ENCODE measurements around the gene OR2A1.
"Not testable (repeated sequence)": the region's sequence is repeated elsewhere in the genome, so short reads cannot be mapped to it uniquely, and the experiment has no call there.

Gene OR2A1

DNA sequence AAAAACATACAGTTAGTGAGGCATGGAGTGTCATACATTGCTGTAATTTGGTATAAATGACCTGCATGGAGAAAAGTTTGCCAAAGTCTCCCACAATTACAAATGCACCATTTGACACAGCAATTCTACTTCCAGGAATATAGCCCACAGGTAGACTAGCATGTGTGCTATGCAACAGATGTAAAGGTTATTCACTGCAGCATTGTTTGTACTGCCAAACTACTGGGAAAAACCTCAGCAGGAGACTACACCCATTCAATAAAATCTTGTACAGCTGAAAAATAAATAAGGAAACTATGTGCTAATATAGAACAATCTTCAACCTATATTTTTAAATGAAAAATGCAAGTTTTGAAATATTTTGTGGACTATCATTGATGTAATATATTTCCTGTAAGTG lies 17.8 kb downstream of the OR2A1 start:
- DNase-seq (ENCODE audit: low spot score); H3K36me3 ChIP-seq (ENCODE audit: low read depth); H3K9me3 ChIP-seq (ENCODE audit: severe bottlenecking); H3K27ac ChIP-seq (ENCODE audit: poor library complexity, severe bottlenecking); H3K27me3 ChIP-seq (ENCODE audit: insufficient read depth, poor library complexity, severe bottlenecking); H3K4me3 ChIP-seq (ENCODE audit: severe bottlenecking); ATAC-seq (ENCODE audit: low read depth); H3K4me1 ChIP-seq (ENCODE audit: insufficient read depth, poor library complexity, severe bottlenecking): not testable (repeated sequence)

DNA sequence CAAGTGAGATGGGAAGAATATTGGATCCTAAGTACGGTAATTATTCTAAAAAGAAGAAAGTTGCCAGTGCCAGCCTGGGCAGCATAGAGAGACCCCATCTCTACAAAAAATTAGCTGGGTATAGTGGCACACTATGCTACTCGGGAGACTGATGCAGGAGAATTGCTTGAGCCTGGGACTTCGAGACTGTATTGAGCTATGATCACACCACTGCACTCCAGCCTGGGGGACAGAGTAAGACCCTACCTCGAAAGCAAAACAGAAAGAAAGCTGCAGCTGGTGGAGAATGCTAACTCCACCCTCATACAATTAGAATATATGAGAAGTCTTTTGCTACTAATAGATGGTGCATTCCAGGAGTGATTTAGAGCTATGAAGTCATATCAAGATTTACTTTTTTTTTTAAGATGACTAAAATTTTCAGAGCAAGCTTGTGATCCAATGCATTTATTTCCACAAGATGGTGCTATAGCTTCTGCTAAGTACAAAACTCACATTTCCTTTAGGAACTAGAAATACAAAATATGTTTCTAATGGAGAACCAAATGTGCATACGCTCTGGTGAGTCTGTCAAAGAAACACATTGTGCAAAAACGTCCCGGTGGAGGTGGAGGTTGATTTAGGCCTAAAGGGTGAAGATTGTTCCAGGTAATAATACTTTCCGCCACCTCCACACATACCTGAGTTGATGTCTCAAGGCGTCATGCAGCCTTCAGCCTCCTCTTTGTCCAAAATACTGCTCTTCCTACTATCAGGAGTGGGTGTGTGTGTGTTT lies 19.2 kb downstream of the OR2A1 start:
- H3K4me1 ChIP-seq (ENCODE audit: insufficient read depth, poor library complexity, severe bottlenecking); H3K36me3 ChIP-seq (ENCODE audit: low read depth); H3K4me3 ChIP-seq (ENCODE audit: severe bottlenecking); DNase-seq (ENCODE audit: low spot score); H3K27ac ChIP-seq (ENCODE audit: poor library complexity, severe bottlenecking); H3K27me3 ChIP-seq (ENCODE audit: insufficient read depth, poor library complexity, severe bottlenecking); H3K9me3 ChIP-seq (ENCODE audit: severe bottlenecking): not testable (repeated sequence)
- ATAC-seq (ENCODE audit: low read depth) = peak; percentile 83
- TF ChIP-seq, protein P1, sequence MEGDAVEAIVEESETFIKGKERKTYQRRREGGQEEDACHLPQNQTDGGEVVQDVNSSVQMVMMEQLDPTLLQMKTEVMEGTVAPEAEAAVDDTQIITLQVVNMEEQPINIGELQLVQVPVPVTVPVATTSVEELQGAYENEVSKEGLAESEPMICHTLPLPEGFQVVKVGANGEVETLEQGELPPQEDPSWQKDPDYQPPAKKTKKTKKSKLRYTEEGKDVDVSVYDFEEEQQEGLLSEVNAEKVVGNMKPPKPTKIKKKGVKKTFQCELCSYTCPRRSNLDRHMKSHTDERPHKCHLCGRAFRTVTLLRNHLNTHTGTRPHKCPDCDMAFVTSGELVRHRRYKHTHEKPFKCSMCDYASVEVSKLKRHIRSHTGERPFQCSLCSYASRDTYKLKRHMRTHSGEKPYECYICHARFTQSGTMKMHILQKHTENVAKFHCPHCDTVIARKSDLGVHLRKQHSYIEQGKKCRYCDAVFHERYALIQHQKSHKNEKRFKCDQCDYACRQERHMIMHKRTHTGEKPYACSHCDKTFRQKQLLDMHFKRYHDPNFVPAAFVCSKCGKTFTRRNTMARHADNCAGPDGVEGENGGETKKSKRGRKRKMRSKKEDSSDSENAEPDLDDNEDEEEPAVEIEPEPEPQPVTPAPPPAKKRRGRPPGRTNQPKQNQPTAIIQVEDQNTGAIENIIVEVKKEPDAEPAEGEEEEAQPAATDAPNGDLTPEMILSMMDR (IDR thresholded peaks at IDR 0.05; ENCODE audit: poor library complexity, severe bottlenecking) = peak; percentile 29

DNA sequence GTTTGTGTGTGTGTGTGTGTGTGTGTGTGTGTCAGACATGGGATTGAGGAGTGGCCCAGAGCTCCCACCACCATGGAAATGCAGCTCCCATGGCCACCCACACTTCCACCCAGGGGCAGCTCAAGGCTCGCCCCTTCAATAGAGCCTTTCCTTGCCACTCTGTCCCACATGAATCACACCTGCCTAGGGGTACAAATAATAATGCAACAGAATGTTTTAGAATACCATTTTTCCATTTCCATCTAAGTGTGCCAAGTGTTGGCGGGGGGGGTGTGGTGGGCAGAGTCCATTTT lies 19.7 kb downstream of the OR2A1 start:
- not testable (repeated sequence) for H3K9me3 ChIP-seq (ENCODE audit: severe bottlenecking); H3K27me3 ChIP-seq (ENCODE audit: insufficient read depth, poor library complexity, severe bottlenecking); H3K27ac ChIP-seq (ENCODE audit: poor library complexity, severe bottlenecking); H3K4me1 ChIP-seq (ENCODE audit: insufficient read depth, poor library complexity, severe bottlenecking); H3K36me3 ChIP-seq (ENCODE audit: low read depth); DNase-seq (ENCODE audit: low spot score); H3K4me3 ChIP-seq (ENCODE audit: severe bottlenecking)
- ATAC-seq (ENCODE audit: low read depth) = peak; percentile 7; the same call in 1 of the 3 replicates

DNA sequence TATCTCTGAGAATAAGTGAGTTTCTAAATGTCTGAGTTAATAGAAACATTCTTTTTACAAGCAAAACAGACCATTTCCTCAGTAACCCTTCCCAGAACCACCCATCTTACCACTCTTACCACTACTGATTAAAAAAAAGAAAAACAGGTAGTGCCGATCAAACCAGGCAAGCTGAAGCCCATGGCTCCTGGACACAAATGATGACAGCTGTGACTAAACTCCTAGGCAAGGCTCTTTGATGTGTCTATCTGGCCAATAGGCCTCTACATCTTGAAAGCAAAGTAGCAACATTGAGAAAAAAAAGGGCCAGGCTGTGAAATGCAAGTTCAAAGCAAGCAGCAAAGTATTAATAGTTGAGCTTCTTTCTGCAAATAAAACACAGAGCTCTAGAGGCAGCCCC lies 36.4 kb downstream of the OR2A1 start:
- not testable (repeated sequence) for H3K27ac ChIP-seq (ENCODE audit: poor library complexity, severe bottlenecking); ATAC-seq (ENCODE audit: low read depth); H3K4me3 ChIP-seq (ENCODE audit: severe bottlenecking); H3K9me3 ChIP-seq (ENCODE audit: severe bottlenecking); DNase-seq (ENCODE audit: low spot score); H3K36me3 ChIP-seq (ENCODE audit: low read depth); H3K27me3 ChIP-seq (ENCODE audit: insufficient read depth, poor library complexity, severe bottlenecking); H3K4me1 ChIP-seq (ENCODE audit: insufficient read depth, poor library complexity, severe bottlenecking)

DNA sequence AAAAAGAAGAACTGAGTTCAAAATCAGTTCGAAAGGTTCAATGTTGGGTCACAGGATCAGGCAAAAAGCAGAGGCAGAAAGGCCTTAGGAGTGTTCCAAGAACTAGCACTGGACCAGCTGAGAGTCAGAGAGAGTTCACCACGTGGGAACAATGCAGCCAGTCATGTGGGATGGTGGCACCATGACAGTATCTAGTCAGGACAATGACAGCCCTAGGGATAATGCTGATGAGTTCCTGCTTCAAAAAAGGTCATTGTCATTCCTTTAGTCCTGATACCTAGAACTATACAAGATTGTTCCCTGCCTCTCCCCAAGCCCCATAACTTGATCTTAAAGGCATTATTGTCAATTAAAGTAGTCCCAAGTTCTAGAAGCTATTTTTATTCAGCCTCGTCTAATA lies 39.4 kb downstream of the OR2A1 start:
- not testable (repeated sequence) for DNase-seq (ENCODE audit: low spot score); H3K4me3 ChIP-seq (ENCODE audit: severe bottlenecking); ATAC-seq (ENCODE audit: low read depth); H3K27me3 ChIP-seq (ENCODE audit: insufficient read depth, poor library complexity, severe bottlenecking); H3K4me1 ChIP-seq (ENCODE audit: insufficient read depth, poor library complexity, severe bottlenecking); H3K9me3 ChIP-seq (ENCODE audit: severe bottlenecking); H3K27ac ChIP-seq (ENCODE audit: poor library complexity, severe bottlenecking); H3K36me3 ChIP-seq (ENCODE audit: low read depth)

DNA sequence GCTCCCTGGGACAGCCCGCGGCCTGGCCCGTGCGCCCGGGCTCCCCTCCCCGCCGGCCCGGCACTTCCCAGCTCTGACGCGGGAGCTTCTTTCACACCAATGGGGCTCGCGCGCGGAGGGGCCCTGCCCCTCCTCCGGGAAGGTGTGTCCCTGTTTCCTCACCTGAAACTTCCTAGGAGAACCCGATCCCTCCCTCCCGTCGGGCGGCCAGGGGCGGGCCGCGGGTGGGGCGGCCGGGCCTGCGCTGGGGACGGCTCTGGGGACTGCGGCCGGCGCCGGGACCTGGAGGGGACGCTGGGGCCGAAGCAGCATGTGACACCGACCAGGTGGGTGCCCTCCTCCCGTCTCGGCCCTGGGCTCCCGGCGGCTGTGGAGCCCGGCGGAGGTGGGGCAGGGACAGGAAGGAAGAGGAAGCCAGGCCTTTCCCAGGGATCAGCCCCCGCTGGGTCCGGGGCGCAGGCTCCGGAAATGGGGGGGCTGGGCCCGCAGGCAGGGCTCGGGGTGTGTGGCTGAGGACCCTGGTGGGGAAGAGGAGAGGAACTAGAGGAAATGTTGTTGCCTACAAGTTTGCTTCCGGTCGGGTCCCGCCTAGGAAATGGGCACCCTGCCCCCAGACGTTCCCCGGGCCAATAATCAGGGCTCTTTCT lies 43.1 kb downstream of the OR2A1 start, which contains the start of gene ARHGEF5:
TSS of gene ARHGEF5 (plus strand) at position 227 of the 647 bp plus-strand sequence. CDS start 7,268 bp downstream, outside the sequence.
- not testable (repeated sequence) for H3K27me3 ChIP-seq (ENCODE audit: insufficient read depth, poor library complexity, severe bottlenecking); DNase-seq (ENCODE audit: low spot score); H3K4me1 ChIP-seq (ENCODE audit: insufficient read depth, poor library complexity, severe bottlenecking); H3K36me3 ChIP-seq (ENCODE audit: low read depth); H3K9me3 ChIP-seq (ENCODE audit: severe bottlenecking); H3K27ac ChIP-seq (ENCODE audit: poor library complexity, severe bottlenecking)
- peak; percentile 91 for ATAC-seq (ENCODE audit: low read depth)
- H3K4me3 ChIP-seq (ENCODE audit: severe bottlenecking) = peak within 1 kb of the TSS; percentile 24

DNA sequence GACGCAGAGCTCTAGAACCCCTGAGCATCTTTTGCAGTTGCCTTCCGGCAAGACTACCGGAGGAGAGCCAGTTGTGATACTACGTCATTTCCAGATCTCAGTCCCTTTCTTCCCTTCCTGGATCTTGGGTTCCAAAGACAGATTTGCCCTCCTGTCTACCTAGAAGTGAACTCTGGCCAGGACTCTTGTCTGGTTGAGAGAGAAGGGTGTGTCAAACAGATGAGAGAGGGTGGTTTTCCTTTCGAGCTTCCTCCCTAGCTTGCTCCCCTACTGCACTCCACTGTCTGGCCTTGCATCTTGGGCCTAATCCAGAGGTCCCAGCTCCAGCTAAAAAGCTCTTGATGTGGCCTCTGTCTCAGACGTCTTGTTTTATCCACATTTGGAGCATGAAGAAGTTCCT lies 44.0 kb downstream of the OR2A1 start:
- not testable (repeated sequence) for H3K27me3 ChIP-seq (ENCODE audit: insufficient read depth, poor library complexity, severe bottlenecking); ATAC-seq (ENCODE audit: low read depth); H3K36me3 ChIP-seq (ENCODE audit: low read depth); H3K4me3 ChIP-seq (ENCODE audit: severe bottlenecking); H3K27ac ChIP-seq (ENCODE audit: poor library complexity, severe bottlenecking); DNase-seq (ENCODE audit: low spot score); H3K9me3 ChIP-seq (ENCODE audit: severe bottlenecking); H3K4me1 ChIP-seq (ENCODE audit: insufficient read depth, poor library complexity, severe bottlenecking)

DNA sequence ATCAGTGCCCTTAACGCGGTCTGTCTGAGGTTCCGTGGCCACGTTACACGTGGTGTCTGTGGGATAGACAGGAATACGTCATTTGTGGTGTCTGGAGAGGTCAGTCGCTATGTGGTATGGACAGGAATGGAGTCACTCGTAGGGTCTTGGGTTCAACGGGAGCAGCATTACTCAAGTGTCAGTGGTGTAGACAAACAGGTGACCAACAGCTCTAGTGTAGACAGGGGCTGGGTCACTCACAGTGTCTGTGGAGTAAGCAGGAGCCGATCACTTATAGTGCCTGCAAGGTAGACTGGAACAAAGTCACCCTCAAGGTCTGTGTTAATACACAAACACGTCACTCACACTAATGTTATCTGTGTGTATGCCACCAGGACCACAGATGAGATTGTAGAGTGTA lies 44.6 kb downstream of the OR2A1 start:
- H3K27ac ChIP-seq (ENCODE audit: poor library complexity, severe bottlenecking); H3K4me3 ChIP-seq (ENCODE audit: severe bottlenecking); ATAC-seq (ENCODE audit: low read depth); H3K9me3 ChIP-seq (ENCODE audit: severe bottlenecking); H3K36me3 ChIP-seq (ENCODE audit: low read depth); H3K27me3 ChIP-seq (ENCODE audit: insufficient read depth, poor library complexity, severe bottlenecking); H3K4me1 ChIP-seq (ENCODE audit: insufficient read depth, poor library complexity, severe bottlenecking); DNase-seq (ENCODE audit: low spot score): not testable (repeated sequence)

DNA sequence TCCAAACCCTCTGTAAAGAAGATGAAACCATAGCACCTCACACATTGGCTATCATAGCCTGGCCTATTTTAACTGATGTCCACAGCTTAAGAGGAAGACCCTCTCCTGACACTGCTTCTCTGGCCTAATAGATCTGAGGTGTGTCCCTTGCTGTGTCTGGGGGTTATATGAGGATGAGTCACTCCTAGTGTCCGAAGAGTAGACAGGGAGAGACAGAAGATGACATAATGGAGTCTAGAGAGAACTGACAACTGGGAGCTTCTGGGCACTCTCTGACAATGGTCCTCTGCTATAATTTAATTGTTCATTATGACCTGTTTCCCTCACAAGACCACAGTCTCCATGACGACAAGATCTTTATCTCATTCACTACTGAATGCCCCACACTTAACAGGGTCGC lies 49.8 kb downstream of the OR2A1 start:
- not testable (repeated sequence) for DNase-seq (ENCODE audit: low spot score); H3K36me3 ChIP-seq (ENCODE audit: low read depth); H3K4me3 ChIP-seq (ENCODE audit: severe bottlenecking); H3K27ac ChIP-seq (ENCODE audit: poor library complexity, severe bottlenecking); H3K27me3 ChIP-seq (ENCODE audit: insufficient read depth, poor library complexity, severe bottlenecking); H3K4me1 ChIP-seq (ENCODE audit: insufficient read depth, poor library complexity, severe bottlenecking); ATAC-seq (ENCODE audit: low read depth); H3K9me3 ChIP-seq (ENCODE audit: severe bottlenecking)

DNA sequence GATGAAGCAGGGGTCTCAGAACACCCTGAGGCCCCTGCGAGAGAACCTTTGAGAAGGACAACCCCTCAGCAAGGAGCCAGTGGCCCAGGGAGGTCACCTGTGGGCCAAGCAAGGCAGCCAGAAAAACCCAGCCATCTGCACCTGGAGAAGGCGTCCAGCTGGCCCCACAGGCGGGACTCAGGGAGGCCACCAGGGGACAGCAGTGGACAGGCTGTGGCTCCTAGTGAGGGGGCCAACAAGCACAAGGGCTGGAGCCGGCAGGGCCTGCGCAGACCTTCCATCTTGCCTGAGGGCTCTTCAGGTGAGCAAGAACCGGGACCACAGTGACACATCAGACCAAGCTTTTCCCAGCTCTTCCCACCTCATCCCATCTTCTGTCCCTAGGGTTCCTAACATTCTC lies 53.3 kb downstream of the OR2A1 start:
- H3K27ac ChIP-seq (ENCODE audit: poor library complexity, severe bottlenecking); H3K4me1 ChIP-seq (ENCODE audit: insufficient read depth, poor library complexity, severe bottlenecking); H3K4me3 ChIP-seq (ENCODE audit: severe bottlenecking); H3K27me3 ChIP-seq (ENCODE audit: insufficient read depth, poor library complexity, severe bottlenecking); H3K9me3 ChIP-seq (ENCODE audit: severe bottlenecking); H3K36me3 ChIP-seq (ENCODE audit: low read depth); DNase-seq (ENCODE audit: low spot score): not testable (repeated sequence)
- 0 out of 3 replicates have a peak, but pooled peaks have one; percentile 12 for ATAC-seq (ENCODE audit: low read depth)

DNA sequence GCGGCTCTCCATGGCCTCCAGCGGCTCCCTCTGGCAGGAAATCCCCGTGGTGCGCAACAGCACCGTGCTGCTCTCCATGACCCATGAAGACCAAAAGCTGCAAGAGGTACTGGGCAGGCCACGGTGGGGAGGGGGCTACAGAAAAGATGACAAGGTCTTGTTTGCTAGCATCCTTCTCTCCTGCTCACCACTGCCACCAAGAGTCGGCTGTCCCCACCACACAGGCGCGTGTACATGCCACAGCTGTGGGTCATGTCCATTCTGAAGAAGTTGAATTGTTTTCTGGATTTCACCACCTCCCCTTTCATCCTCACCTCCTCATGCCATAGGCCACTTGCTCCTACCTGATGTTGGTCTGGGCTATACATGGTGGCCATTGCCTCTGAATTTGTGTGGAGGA lies 55.0 kb downstream of the OR2A1 start:
- H3K36me3 ChIP-seq (ENCODE audit: low read depth); H3K27ac ChIP-seq (ENCODE audit: poor library complexity, severe bottlenecking); DNase-seq (ENCODE audit: low spot score); H3K9me3 ChIP-seq (ENCODE audit: severe bottlenecking); H3K4me3 ChIP-seq (ENCODE audit: severe bottlenecking); H3K4me1 ChIP-seq (ENCODE audit: insufficient read depth, poor library complexity, severe bottlenecking); H3K27me3 ChIP-seq (ENCODE audit: insufficient read depth, poor library complexity, severe bottlenecking); ATAC-seq (ENCODE audit: low read depth): not testable (repeated sequence)

Measured in RWPE2 (cell line).